ENCODE results near the gene PSME2. TPM values are rescaled to one million over a fixed set of nuclear protein-coding genes. Genes with fewer than 3 reads are reported as not detected.

The PSME2 gene
- polyA plus RNA-seq, 2 donors: 143 to 233 TPM

- peak overlapping the region; percentile 91 to 97 for H3K27ac ChIP-seq (ENCODE audit: low read depth in 2 of 2, low read length in 1 of 2)
- H3K27me3 ChIP-seq (ENCODE audit: control insufficient read depth in 1 of 2, insufficient read depth in 2 of 2, low read length in 2 of 2): no peaks in the 10 kb centered on the region
- WGBS, 2 donors: 4 to 5% methylated on average over 29 of the region's 29 CpGs
- H3K36me3 ChIP-seq (ENCODE audit: control insufficient read depth in 2 of 2, insufficient read depth in 2 of 2, low read length in 1 of 2): peaks cover 4 to 29% of the 10 kb centered on the region in 2 donors
- peak overlapping the region; percentile 87 to 93 for H3K4me3 ChIP-seq (ENCODE audit: low read depth in 1 of 2, low read length in 2 of 2)
- H3K4me1 ChIP-seq (ENCODE audit: control insufficient read depth in 2 of 2, insufficient read depth in 2 of 2, low read length in 1 of 2): peaks cover 0 to 14% of the 10 kb centered on the region in 2 donors
- H3K9me3 ChIP-seq (ENCODE audit: control insufficient read depth in 2 of 2, insufficient read depth in 1 of 2, low read depth in 1 of 2, low read length in 1 of 2): no peaks in the 10 kb centered on the region
Observed at GRCh38 chr14:24147761-24148428, 1.5 kb upstream of the PSME2 start.

GRCh38 chr14:24146978-24147760 is 759 bp upstream of the PSME2 start, which contains the start of gene RNF31:
Gene RNF31, plus strand, starts transcription at chr14:24147498. Its CDS starts 201 bp downstream, at chr14:24147699.
- WGBS, 2 donors: 0 to 1% methylated on average over 57 of the region's 57 CpGs
- H3K4me1 ChIP-seq (ENCODE audit: control insufficient read depth in 2 of 2, insufficient read depth in 2 of 2, low read length in 1 of 2): peaks cover 0 to 14% of the 10 kb centered on the region in 2 donors
- H3K4me3 ChIP-seq (ENCODE audit: low read depth in 1 of 2, low read length in 2 of 2): peak within 1 kb of the TSS; percentile 87 to 93
- peaks cover 4 to 29% of the 10 kb centered on the region in 2 donors for H3K36me3 ChIP-seq (ENCODE audit: control insufficient read depth in 2 of 2, insufficient read depth in 2 of 2, low read length in 1 of 2)
- H3K9me3 ChIP-seq (ENCODE audit: control insufficient read depth in 2 of 2, insufficient read depth in 1 of 2, low read depth in 1 of 2, low read length in 1 of 2): no peaks in the 10 kb centered on the region
- H3K27me3 ChIP-seq (ENCODE audit: control insufficient read depth in 1 of 2, insufficient read depth in 2 of 2, low read length in 2 of 2): no peaks in the 10 kb centered on the region
- peak within 1 kb of the TSS; percentile 92 to 97 for H3K27ac ChIP-seq (ENCODE audit: low read depth in 2 of 2, low read length in 1 of 2)

GRCh38 chr14:24145690-24146452 is 539 bp downstream of the PSME2 start:
- peaks cover 0 to 18% of the 10 kb centered on the region in 2 donors for H3K36me3 ChIP-seq (ENCODE audit: control insufficient read depth in 2 of 2, insufficient read depth in 2 of 2, low read length in 1 of 2)
- peak overlapping the region; percentile 92 to 97 for H3K27ac ChIP-seq (ENCODE audit: low read depth in 2 of 2, low read length in 1 of 2)
- 7 to 10% methylated on average over 9 of the region's 9 CpGs for WGBS, 2 donors
- H3K27me3 ChIP-seq (ENCODE audit: control insufficient read depth in 1 of 2, insufficient read depth in 2 of 2, low read length in 2 of 2): no peaks in the 10 kb centered on the region
- no peaks in the 10 kb centered on the region for H3K9me3 ChIP-seq (ENCODE audit: control insufficient read depth in 2 of 2, insufficient read depth in 1 of 2, low read depth in 1 of 2, low read length in 1 of 2)
- peak overlapping the region; percentile 87 to 93 for H3K4me3 ChIP-seq (ENCODE audit: low read depth in 1 of 2, low read length in 2 of 2)
- peaks cover 0 to 14% of the 10 kb centered on the region in 2 donors for H3K4me1 ChIP-seq (ENCODE audit: control insufficient read depth in 2 of 2, insufficient read depth in 2 of 2, low read length in 1 of 2)

GRCh38 chr14:24145219-24145618 is 1.2 kb downstream of the PSME2 start:
- no peak overlapping the region for H3K27ac ChIP-seq (ENCODE audit: low read depth in 2 of 2, low read length in 1 of 2)
- H3K36me3 ChIP-seq (ENCODE audit: control insufficient read depth in 2 of 2, insufficient read depth in 2 of 2, low read length in 1 of 2): peaks cover 0 to 11% of the 10 kb centered on the region in 2 donors
- WGBS, 2 donors: 88 to 91% methylated on average over 2 of the region's 2 CpGs
- H3K9me3 ChIP-seq (ENCODE audit: control insufficient read depth in 2 of 2, insufficient read depth in 1 of 2, low read depth in 1 of 2, low read length in 1 of 2): no peaks in the 10 kb centered on the region
- H3K4me1 ChIP-seq (ENCODE audit: control insufficient read depth in 2 of 2, insufficient read depth in 2 of 2, low read length in 1 of 2): peaks cover 0 to 14% of the 10 kb centered on the region in 2 donors
- no peaks in the 10 kb centered on the region for H3K27me3 ChIP-seq (ENCODE audit: control insufficient read depth in 1 of 2, insufficient read depth in 2 of 2, low read length in 2 of 2)
- no peak overlapping the region for H3K4me3 ChIP-seq (ENCODE audit: low read depth in 1 of 2, low read length in 2 of 2)

GRCh38 chr14:24144451-24144850 is 2.0 kb downstream of the PSME2 start:
- Histone ChIP-seq H3K4me3 (ENCODE audit: low read depth in 1 of 2, low read length in 2 of 2) (no peak overlapping the region), H3K4me1 (ENCODE audit: control insufficient read depth in 2 of 2, insufficient read depth in 2 of 2, low read length in 1 of 2) (peaks cover 2 to 15% of the 10 kb centered on the region in 2 donors), H3K36me3 (ENCODE audit: control insufficient read depth in 2 of 2, insufficient read depth in 2 of 2, low read length in 1 of 2) (peaks cover 0 to 9% of the 10 kb centered on the region in 2 donors), H3K27me3 (ENCODE audit: control insufficient read depth in 1 of 2, insufficient read depth in 2 of 2, low read length in 2 of 2) (no peaks in the 10 kb centered on the region), H3K27ac (ENCODE audit: low read depth in 2 of 2, low read length in 1 of 2) (no peak overlapping the region), H3K9me3 (ENCODE audit: control insufficient read depth in 2 of 2, insufficient read depth in 1 of 2, low read depth in 1 of 2, low read length in 1 of 2) (no peaks in the 10 kb centered on the region)
- 85 to 88% methylated on average over 1 of the region's 1 CpG for WGBS, 2 donors

GRCh38 chr14:24143511-24143910 is 2.9 kb downstream of the PSME2 start:
- peaks cover 3 to 10% of the 10 kb centered on the region in 2 donors for H3K36me3 ChIP-seq (ENCODE audit: control insufficient read depth in 2 of 2, insufficient read depth in 2 of 2, low read length in 1 of 2)
- no peak overlapping the region for H3K27ac ChIP-seq (ENCODE audit: low read depth in 2 of 2, low read length in 1 of 2)
- WGBS, 2 donors: 84 to 87% methylated on average over 2 of the region's 2 CpGs
- no peaks in the 10 kb centered on the region for H3K9me3 ChIP-seq (ENCODE audit: control insufficient read depth in 2 of 2, insufficient read depth in 1 of 2, low read depth in 1 of 2, low read length in 1 of 2)
- peaks cover 8 to 14% of the 10 kb centered on the region in 2 donors for H3K4me1 ChIP-seq (ENCODE audit: control insufficient read depth in 2 of 2, insufficient read depth in 2 of 2, low read length in 1 of 2)
- H3K4me3 ChIP-seq (ENCODE audit: low read depth in 1 of 2, low read length in 2 of 2): no peak overlapping the region
- no peaks in the 10 kb centered on the region for H3K27me3 ChIP-seq (ENCODE audit: control insufficient read depth in 1 of 2, insufficient read depth in 2 of 2, low read length in 2 of 2)

- 0% methylated on average over 65 of the region's 65 CpGs for WGBS, 2 donors
- no peaks in the 10 kb centered on the region for H3K9me3 ChIP-seq (ENCODE audit: control insufficient read depth in 2 of 2, insufficient read depth in 1 of 2, low read depth in 1 of 2, low read length in 1 of 2)
Observed at GRCh38 chr14:24141097-24141880, 5.1 kb downstream of the PSME2 start, which contains the start of gene EMC9. Gene EMC9, minus strand, starts transcription at chr14:24141591. Its CDS starts 287 bp downstream, at chr14:24141304.

GRCh38 chr14:24139272-24139934 is 7.0 kb downstream of the PSME2 start:
- Histone ChIP-seq H3K27me3 (ENCODE audit: control insufficient read depth in 1 of 2, insufficient read depth in 2 of 2, low read length in 2 of 2) (no peaks in the 10 kb centered on the region), H3K4me3 (ENCODE audit: low read depth in 1 of 2, low read length in 2 of 2) (no peak overlapping the region), H3K27ac (ENCODE audit: low read depth in 2 of 2, low read length in 1 of 2) (no peak overlapping the region), H3K4me1 (ENCODE audit: control insufficient read depth in 2 of 2, insufficient read depth in 2 of 2, low read length in 1 of 2) (peaks cover 8 to 15% of the 10 kb centered on the region in 2 donors), H3K36me3 (ENCODE audit: control insufficient read depth in 2 of 2, insufficient read depth in 2 of 2, low read length in 1 of 2) (peaks cover 3 to 18% of the 10 kb centered on the region in 2 donors), H3K9me3 (ENCODE audit: control insufficient read depth in 2 of 2, insufficient read depth in 1 of 2, low read depth in 1 of 2, low read length in 1 of 2) (no peaks in the 10 kb centered on the region)
- whole genome bisulfite sequencing, 2 donors: 72 to 81% methylated on average over 9 of the region's 9 CpGs

More at GRCh38 chr14:24141097-24141880, 5.1 kb downstream of the PSME2 start, which contains the start of gene EMC9:
- no peaks in the 10 kb centered on the region for H3K27me3 ChIP-seq (ENCODE audit: control insufficient read depth in 1 of 2, insufficient read depth in 2 of 2, low read length in 2 of 2)
- H3K4me1 ChIP-seq (ENCODE audit: control insufficient read depth in 2 of 2, insufficient read depth in 2 of 2, low read length in 1 of 2): peaks cover 8 to 21% of the 10 kb centered on the region in 2 donors
- peak within 1 kb of the TSS; percentile 63 to 85 for H3K4me3 ChIP-seq (ENCODE audit: low read depth in 1 of 2, low read length in 2 of 2)
- peaks cover 3 to 21% of the 10 kb centered on the region in 2 donors for H3K36me3 ChIP-seq (ENCODE audit: control insufficient read depth in 2 of 2, insufficient read depth in 2 of 2, low read length in 1 of 2)
- peak within 1 kb of the TSS; percentile 97 for H3K27ac ChIP-seq (ENCODE audit: low read depth in 2 of 2, low read length in 1 of 2)
